Omental fat pad (tissue), 4 donors: ENCODE results near the gene PRORP. TPM values are rescaled to one million over a fixed set of nuclear protein-coding genes. Genes with fewer than 3 reads are reported as not detected.
A peak's percentile ranks its signal among the peaks of the same experiment; 100 is the strongest.
"Not testable (repeated sequence)": the region's sequence is repeated elsewhere in the genome, so short reads cannot be mapped to it uniquely, and the experiment has no call there.

Experiments used
- ATAC-seq: fragments of 150-250 bp; one replicate; pipeline ENCODE4 v1.9.1; 2016; ENCODE audit warnings: mild to moderate bottlenecking, moderate library complexity; ENCODE audit not compliant: low FRiP score
- DNase-seq: peaks from one replicate; pipeline ENCODE4 v3.0.0-alpha.2; 2019; ENCODE audit warnings: low spot score
- total RNA-seq, 4 donors: library from RNA; depleted of rRNA; stranded (reverse); fragments of >200 nt; gene quantifications; one replicate each; pipeline ENCODE4 v1.1.0, GENCODE V29; 2016
- TF ChIP-seq, protein P1 (sequence below), 3 donors: fragments of 450-650 bp; IDR thresholded peaks; one replicate each; pipeline ENCODE4 v1.5.1; 2016 to 2017; ENCODE audit warnings: antibody characterized with exemption in 3 of 3, mild to moderate bottlenecking in 3 of 3, moderate library complexity in 2 of 3

The PRORP gene
- total RNA-seq, 4 donors from 2014 or later: 19.4 to 31.4 (median 24.1) TPM

GRCh38 chr14:35147711-35148110 lies 25.4 kb downstream of the PRORP start:
- TF ChIP-seq, protein P1, sequence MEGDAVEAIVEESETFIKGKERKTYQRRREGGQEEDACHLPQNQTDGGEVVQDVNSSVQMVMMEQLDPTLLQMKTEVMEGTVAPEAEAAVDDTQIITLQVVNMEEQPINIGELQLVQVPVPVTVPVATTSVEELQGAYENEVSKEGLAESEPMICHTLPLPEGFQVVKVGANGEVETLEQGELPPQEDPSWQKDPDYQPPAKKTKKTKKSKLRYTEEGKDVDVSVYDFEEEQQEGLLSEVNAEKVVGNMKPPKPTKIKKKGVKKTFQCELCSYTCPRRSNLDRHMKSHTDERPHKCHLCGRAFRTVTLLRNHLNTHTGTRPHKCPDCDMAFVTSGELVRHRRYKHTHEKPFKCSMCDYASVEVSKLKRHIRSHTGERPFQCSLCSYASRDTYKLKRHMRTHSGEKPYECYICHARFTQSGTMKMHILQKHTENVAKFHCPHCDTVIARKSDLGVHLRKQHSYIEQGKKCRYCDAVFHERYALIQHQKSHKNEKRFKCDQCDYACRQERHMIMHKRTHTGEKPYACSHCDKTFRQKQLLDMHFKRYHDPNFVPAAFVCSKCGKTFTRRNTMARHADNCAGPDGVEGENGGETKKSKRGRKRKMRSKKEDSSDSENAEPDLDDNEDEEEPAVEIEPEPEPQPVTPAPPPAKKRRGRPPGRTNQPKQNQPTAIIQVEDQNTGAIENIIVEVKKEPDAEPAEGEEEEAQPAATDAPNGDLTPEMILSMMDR (IDR thresholded peaks at IDR 0.05): no peak
- ATAC-seq (no peak), DNase-seq (no peak)

DNA sequence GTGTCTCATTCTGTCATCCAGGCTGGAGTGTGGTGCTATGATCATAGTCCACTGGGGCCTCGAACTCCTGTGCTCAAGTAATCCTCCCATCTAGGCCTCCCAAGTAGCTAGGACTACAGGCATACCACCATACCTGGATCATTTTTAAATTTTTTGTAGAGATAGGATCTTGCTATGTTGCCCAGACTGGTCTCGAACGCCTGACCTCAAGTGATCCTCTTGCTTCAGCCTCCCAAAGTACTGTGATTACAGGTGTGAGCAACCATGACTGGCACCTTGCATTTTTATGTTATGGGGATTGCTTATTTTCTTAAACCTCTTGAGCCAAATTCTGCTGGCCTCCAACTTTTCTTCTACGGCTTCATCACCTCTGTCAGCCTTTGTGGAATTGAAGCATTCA lies 26.9 kb downstream of the PRORP start:
- DNase-seq (no peak), ATAC-seq (no peak)
- TF ChIP-seq, protein P1 (IDR thresholded peaks at IDR 0.05): no peak

DNA sequence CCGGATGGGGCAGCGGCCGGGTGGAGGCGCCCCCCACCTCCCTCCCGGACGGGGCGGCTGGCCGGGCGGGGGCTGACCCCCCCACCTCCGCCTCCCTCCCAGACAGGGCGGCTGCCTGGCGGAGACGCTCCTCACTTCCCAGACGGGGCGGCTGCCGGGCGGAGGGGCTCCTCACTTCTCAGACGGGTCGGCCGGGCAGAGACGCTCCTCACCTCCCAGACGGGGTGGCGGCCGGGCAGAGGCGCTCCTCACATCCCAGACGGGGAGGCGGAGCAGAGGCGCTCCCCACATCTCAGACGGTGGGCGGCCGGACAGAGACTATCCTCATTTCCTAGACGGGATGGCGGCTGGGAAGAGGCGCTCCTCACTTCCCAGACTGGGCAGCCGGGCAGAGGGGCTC lies 30.2 kb downstream of the PRORP start:
- ATAC-seq, DNase-seq: not testable (repeated sequence)

DNA sequence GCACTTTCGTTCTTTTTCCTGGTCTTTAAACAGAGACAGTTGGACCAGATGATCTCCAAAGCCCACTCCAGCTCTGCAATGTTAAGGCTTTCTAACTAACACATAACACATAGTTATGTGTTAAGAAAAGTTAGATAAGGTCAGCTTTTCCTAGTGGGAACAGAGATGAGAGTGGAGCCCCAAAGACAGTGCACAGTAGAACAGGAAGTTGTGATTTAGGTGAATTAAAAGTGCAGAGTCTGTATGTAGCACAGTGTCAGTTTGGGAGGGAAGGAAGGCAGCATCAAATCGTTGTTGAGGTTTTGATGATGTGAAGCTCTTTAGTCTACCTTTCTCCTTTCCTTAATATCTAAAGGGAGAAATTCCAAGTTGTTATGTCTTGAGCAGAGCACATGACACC lies 31.7 kb downstream of the PRORP start:
- no peak for DNase-seq
- TF ChIP-seq, protein P1 (IDR thresholded peaks at IDR 0.05): no peak
- ATAC-seq: no peak

DNA sequence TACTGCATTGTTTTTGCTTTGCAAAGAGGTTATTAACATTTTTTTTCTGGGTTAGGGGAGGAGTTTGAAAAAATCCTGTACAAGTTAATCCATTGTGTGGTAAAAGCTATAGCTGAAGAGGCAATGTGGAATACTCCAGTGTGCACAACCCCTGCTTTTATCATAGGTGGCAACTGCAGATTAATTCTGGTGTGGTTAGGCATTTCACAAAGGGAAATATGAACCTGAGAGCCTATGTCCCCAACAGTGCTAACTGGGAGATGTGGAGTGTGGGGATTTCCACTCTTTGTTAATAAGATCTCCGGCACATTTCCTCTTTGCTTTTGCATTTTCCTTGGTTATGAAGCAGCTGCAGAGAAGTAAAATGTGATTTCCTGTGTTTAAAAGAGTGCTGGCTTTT lies 33.6 kb downstream of the PRORP start:
- ATAC-seq (peak; percentile 23), DNase-seq (no peak)
- TF ChIP-seq, protein P1 (IDR thresholded peaks at IDR 0.05): no peak

DNA sequence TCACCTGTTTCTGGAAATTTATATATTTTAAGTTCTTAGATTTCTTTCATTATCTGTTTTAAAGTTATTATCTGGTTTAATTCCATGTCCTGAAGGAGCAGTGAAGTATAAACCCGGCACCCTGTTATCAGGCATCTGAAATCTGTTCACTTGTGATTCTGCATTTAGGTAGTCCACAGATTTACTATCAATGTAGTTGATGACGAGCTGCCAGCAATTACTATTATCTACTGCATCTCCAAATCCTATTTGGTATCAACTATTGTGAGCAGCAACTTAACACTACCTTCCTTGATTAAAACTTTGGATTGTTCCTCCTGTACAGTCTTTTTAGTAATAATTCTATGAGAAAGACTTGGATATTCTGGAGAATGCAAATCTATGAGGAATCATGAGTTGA lies 36.1 kb downstream of the PRORP start:
- ATAC-seq (no peak), DNase-seq (no peak)
- TF ChIP-seq, protein P1 (IDR thresholded peaks at IDR 0.05): no peak

GRCh38 chr14:35158951-35159653 lies 36.8 kb downstream of the PRORP start:
- DNase-seq: no peak
- no peak for ATAC-seq
- TF ChIP-seq, protein P1 (IDR thresholded peaks at IDR 0.05): no peak
